GM23338 (cell line): ENCODE results near the gene DENND4A. TPM values are rescaled to one million over a fixed set of nuclear protein-coding genes. Genes with fewer than 3 reads are reported as not detected.

Experiments
- ATAC-seq: fragments of 200-7000 bp; cut with Tn5 transposase; 3 replicates; pipeline ENCODE4 v1.9.1; 2020
- DNase-seq: peaks from one replicate; pipeline ENCODE4 v3.0.0-alpha.2; 2015; ENCODE audit warnings: low spot score
- H2AFZ ChIP-seq: fragments of 200-600 bp; sonication (generic); 2 replicates; pipeline ENCODE4 v1.8.0; 2016; ENCODE audit warnings: antibody characterized with exemption, mild to moderate bottlenecking, moderate library complexity
- H3F3A ChIP-seq: fragments of 200-600 bp; sonication (generic); replicated peaks from 2 replicates; pipeline ENCODE4 v1.8.0; 2017; ENCODE audit warnings: antibody characterized with exemption, mixed run types, low read depth
- H3K27ac ChIP-seq: fragments of 200-600 bp; sonication (generic); 2 replicates; pipeline ENCODE4 v1.6.1; 2016; ENCODE audit warnings: low read depth
- H3K27me3 ChIP-seq: fragments of 200-600 bp; sonication (generic); 2 replicates; pipeline ENCODE4 v1.8.0; 2016; ENCODE audit warnings: mild to moderate bottlenecking, mixed run types, moderate library complexity; ENCODE audit not compliant: insufficient read depth
- H3K36me3 ChIP-seq: fragments of 200-600 bp; sonication (generic); 2 replicates; pipeline ENCODE4 v1.8.0; 2016; ENCODE audit warnings: mild to moderate bottlenecking; ENCODE audit not compliant: insufficient read depth
- H3K4me1 ChIP-seq: fragments of 200-600 bp; sonication (generic); 2 replicates; pipeline ENCODE4 v1.8.0; 2016; ENCODE audit warnings: mild to moderate bottlenecking, moderate library complexity; ENCODE audit not compliant: insufficient read depth
- H3K4me2 ChIP-seq: fragments of 200-600 bp; sonication (generic); 2 replicates; pipeline ENCODE4 v1.7.1; 2017; ENCODE audit warnings: mixed run types
- H3K4me3 ChIP-seq: fragments of 200-600 bp; sonication (generic); 2 replicates; pipeline ENCODE4 v1.6.1; 2016; ENCODE audit warnings: mixed run types
- H3K79me2 ChIP-seq: fragments of 200-600 bp; sonication (generic); replicated peaks from 2 replicates; pipeline ENCODE4 v1.8.0; 2017; ENCODE audit warnings: mild to moderate bottlenecking; ENCODE audit not compliant: insufficient read depth
- H3K9me2 ChIP-seq: fragments of 200-600 bp; sonication (generic); 2 replicates; pipeline ENCODE4 v1.8.0; 2017; ENCODE audit not compliant: insufficient read depth
- H4K20me1 ChIP-seq: fragments of 200-600 bp; sonication (generic); replicated peaks from 2 replicates; pipeline ENCODE4 v1.8.0; 2017; ENCODE audit warnings: mild to moderate bottlenecking; ENCODE audit not compliant: insufficient read depth
- H3K27ac Mint-ChIP-seq: 2 replicates; pipeline ENCODE4 v1.8.0; 2020; ENCODE audit warnings: inconsistent platforms, mild to moderate bottlenecking, moderate library complexity, mixed read lengths
- H3K27me3 Mint-ChIP-seq: 3 replicates; pipeline ENCODE4 v1.8.0; 2022; ENCODE audit warnings: low read depth, mild to moderate bottlenecking, moderate library complexity, mixed read lengths, inconsistent platforms; ENCODE audit not compliant: insufficient read depth, poor library complexity
- H3K36me3 Mint-ChIP-seq: 3 replicates; pipeline ENCODE4 v1.8.0; 2021; ENCODE audit warnings: low read depth, mild to moderate bottlenecking, inconsistent platforms, moderate library complexity, mixed read lengths
- H3K4me1 Mint-ChIP-seq: 3 replicates; pipeline ENCODE4 v1.8.0; 2020; ENCODE audit warnings: mild to moderate bottlenecking, inconsistent platforms, mixed read lengths
- H3K4me3 Mint-ChIP-seq: 3 replicates; pipeline ENCODE4 v1.8.0; 2021; ENCODE audit warnings: moderate library complexity, mild to moderate bottlenecking, inconsistent platforms, mixed read lengths
- H3K9me3 Mint-ChIP-seq: 3 replicates; pipeline ENCODE4 v1.8.0; 2020; ENCODE audit warnings: moderate library complexity, mild to moderate bottlenecking, inconsistent platforms, mixed read lengths
- CREB1 ChIP-seq: fragments of 250-450 bp; sonication (Bioruptor Pico); IDR thresholded peaks from 2 replicates; pipeline ENCODE4 v1.5.0; 2020; ENCODE audit warnings: low read depth, mild to moderate bottlenecking, moderate library complexity
- CTCF ChIP-seq, 2 experiments: fragments of 200-600 bp in 1 of 2; sonication (generic) in 1 of 2; conservative IDR thresholded peaks; 2 replicates each; pipeline versions ENCODE4 v1.5.1 to v1.6.1; 2016 to 2017; ENCODE audit warnings: antibody characterized with exemption in 2 of 2, low read depth in 2 of 2, mild to moderate bottlenecking in 2 of 2, moderate library complexity in 1 of 2
- ETS1 ChIP-seq: IDR thresholded peaks from 2 replicates; pipeline ENCODE4 v1.6.1; 2016; ENCODE audit warnings: antibody characterized with exemption
- EZH2 ChIP-seq: fragments of 200-600 bp; sonication (generic); IDR thresholded peaks from one replicate; pipeline ENCODE4 v1.8.0; 2017; ENCODE audit warnings: antibody characterized with exemption, mild to moderate bottlenecking, low read depth; ENCODE audit not compliant: unreplicated experiment
- JUNB ChIP-seq: IDR thresholded peaks from one replicate; pipeline ENCODE4 v1.6.1; 2016; ENCODE audit warnings: antibody characterized with exemption; ENCODE audit not compliant: unreplicated experiment
- NANOG ChIP-seq: IDR thresholded peaks from 2 replicates; pipeline ENCODE4 v1.6.1; 2016; ENCODE audit warnings: antibody characterized with exemption, borderline replicate concordance
- POLR2AphosphoS5 ChIP-seq: IDR thresholded peaks from 2 replicates; pipeline ENCODE4 v1.6.1; 2016; ENCODE audit warnings: antibody characterized with exemption, low read depth
- REST ChIP-seq: IDR thresholded peaks from one replicate; pipeline ENCODE4 v1.6.1; 2018; ENCODE audit warnings: antibody characterized with exemption; ENCODE audit not compliant: unreplicated experiment
- ZNF114 ChIP-seq: fragments of 250-450 bp; sonication (Bioruptor Pico); IDR thresholded peaks from 2 replicates; pipeline ENCODE4 v1.5.0; 2020; ENCODE audit warnings: mild to moderate bottlenecking, moderate library complexity
- ZNF462 ChIP-seq: fragments of 250-450 bp; sonication (Bioruptor Pico); IDR thresholded peaks from 2 replicates; pipeline ENCODE4 v1.5.0; 2020; ENCODE audit warnings: mild to moderate bottlenecking, moderate library complexity
- polyA plus RNA-seq: library from polyadenylated mRNA; unstranded; fragments of >200 nt; fragmentation: Nextera tagmentation; extraction: Ambion mirVana; gene quantifications from 2 replicates; pipeline ENCODE4 v1.2.1, GENCODE V29; 2016
- total RNA-seq: library from RNA; depleted of rRNA; stranded (reverse); fragments of >200 nt; shearing (Covaris generic); gene quantifications from 2 replicates; pipeline ENCODE4 v1.2.3, GENCODE V29; 2014

DENND4A gene
- total and polyA plus RNA-seq, 2 experiments from 2014 or later = 3.4 to 9.0 TPM

- Mint-ChIP-seq H3K36me3 (no peaks in the 10 kb centered on the region), H3K9me3 (no peaks in the 10 kb centered on the region), H3K4me3 (no peak overlapping the region), H3K27me3 (peaks cover 3% of the 10 kb centered on the region), H3K27ac (no peak overlapping the region), H3K4me1 (peaks cover 6% of the 10 kb centered on the region; the same call in 2 of the 3 replicates)
- Histone ChIP-seq H3K4me3 (no peak overlapping the region), H4K20me1 (no peaks in the 10 kb centered on the region), H3K36me3 (no peaks in the 10 kb centered on the region), H3K4me1 (peaks cover 4% of the 10 kb centered on the region; the same call in 1 of the 2 replicates), H3K79me2 (no peaks in the 10 kb centered on the region), H3K27me3 (no peaks in the 10 kb centered on the region), H3K9me2 (no peaks in the 10 kb centered on the region), H2AFZ (no peak overlapping the region), H3F3A (no peaks in the 10 kb centered on the region), H3K27ac (no peak overlapping the region), H3K4me2 (no peak overlapping the region)
- TF ChIP-seq CREB1 (CRISPR knock-in tag) = no peak
- TF ChIP-seq CTCF (conservative IDR thresholded peaks at IDR 0.05; ENCODE audit: low read depth in 2 of 2) = no peak
- TF ChIP-seq REST = no peak
- TF ChIP-seq POLR2AphosphoS5 = no peak
- TF ChIP-seq EZH2 = no peak
- no peak for TF ChIP-seq JUNB
- no peak for TF ChIP-seq ETS1
- no peak for TF ChIP-seq ZNF114 (CRISPR knock-in tag)
- ATAC-seq = no peak; the same call in 2 of the 3 replicates
- no peak for DNase-seq
Measured at GRCh38 chr15:65646486-65646885, 145.6 kb downstream of the DENND4A start.

- H3K4me1 Mint-ChIP-seq = peaks cover 6% of the 10 kb centered on the region
- peaks cover 3% of the 10 kb centered on the region for H3K27me3 Mint-ChIP-seq
- H3K4me3 ChIP-seq = no peak overlapping the region
- H4K20me1 ChIP-seq = no peaks in the 10 kb centered on the region
- H3K79me2 ChIP-seq = no peaks in the 10 kb centered on the region
- H3K4me1 ChIP-seq = peaks cover 4% of the 10 kb centered on the region; the same call in 1 of the 2 replicates
- H2AFZ ChIP-seq = no peak overlapping the region
- no peak overlapping the region for H3K4me2 ChIP-seq
- no peaks in the 10 kb centered on the region for H3K36me3 Mint-ChIP-seq
- no peak for DNase-seq
- no peak overlapping the region for H3K27ac ChIP-seq
- no peaks in the 10 kb centered on the region for H3K9me2 ChIP-seq
- ATAC-seq = no peak
- H3K27me3 ChIP-seq = no peaks in the 10 kb centered on the region
- H3K36me3 ChIP-seq = no peaks in the 10 kb centered on the region
- H3K9me3 Mint-ChIP-seq = no peaks in the 10 kb centered on the region
- no peak overlapping the region for H3K4me3 Mint-ChIP-seq
- H3K27ac Mint-ChIP-seq = no peak overlapping the region
- no peaks in the 10 kb centered on the region for H3F3A ChIP-seq
- no peak for TF ChIP-seq POLR2AphosphoS5
- no peak for TF ChIP-seq NANOG
- no peak for TF ChIP-seq EZH2
- TF ChIP-seq ZNF462 = no peak
- no peak for TF ChIP-seq JUNB
Measured at GRCh38 chr15:65645392-65645791, 146.7 kb downstream of the DENND4A start.
